ENCODE results near the gene DAPP1. TPM values are rescaled to one million over a fixed set of nuclear protein-coding genes. Genes with fewer than 3 reads are reported as not detected.

The DAPP1 gene
- total and polyA plus RNA-seq, 8 donors: 1.5 to 11.9 (median 3.2) TPM

GRCh38 chr4:99806545-99806944 lies 10.1 kb upstream of the DAPP1 start:
- no peaks in the 10 kb centered on the region for H3K4me1 ChIP-seq
- no peak for TF ChIP-seq CTCF (IDR thresholded peaks at IDR 0.05)
- intact Hi-C loops (cut with DNase I): loop anchor here in 1 of 2 donors (5.0 kb wide), 1 partner anchor 244 kb away; the partner anchor contains the start of gene TRMT10A
- no peaks in the 10 kb centered on the region for H3K9me3 ChIP-seq
- no peak for DNase-seq
- no peaks in the 10 kb centered on the region for H3K36me3 ChIP-seq
- no peak for ATAC-seq
- no peaks in the 10 kb centered on the region for H3K27me3 ChIP-seq
- no peak overlapping the region for H3K4me3 ChIP-seq
- no peak overlapping the region for H3K27ac ChIP-seq

- H3K4me1 ChIP-seq: no peaks in the 10 kb centered on the region
- no peak for TF ChIP-seq CTCF (IDR thresholded peaks at IDR 0.05)
- H3K36me3 ChIP-seq: no peaks in the 10 kb centered on the region
- peak; percentile 44 for ATAC-seq
- intact Hi-C loops (cut with DNase I): loop anchor here in 1 of 2 donors (5.0 kb wide), 1 partner anchor 245 kb away; the partner anchor contains the start of gene TRMT10A
- no peak overlapping the region for H3K27ac ChIP-seq
- no peak for DNase-seq
- H3K9me3 ChIP-seq: no peaks in the 10 kb centered on the region
- H3K27me3 ChIP-seq: no peaks in the 10 kb centered on the region
- no peak overlapping the region for H3K4me3 ChIP-seq
These were observed 9.0 kb upstream of the DAPP1 start for GRCh38 chr4:99807666-99808065.

GRCh38 chr4:99808260-99808857 lies 8.3 kb upstream of the DAPP1 start:
- Histone ChIP-seq H3K27me3 (no peaks in the 10 kb centered on the region), H3K27ac (no peak overlapping the region), H3K4me3 (no peak overlapping the region), H3K4me1 (no peaks in the 10 kb centered on the region), H3K9me3 (no peaks in the 10 kb centered on the region), H3K36me3 (no peaks in the 10 kb centered on the region)
- ATAC-seq (peak; percentile 96), DNase-seq (peak in 3 of 4 donors; percentile 25 to 87 (median 53))
- intact Hi-C loops (cut with DNase I): loop anchor here in 1 of 2 donors (5.0 kb wide), 1 partner anchor 246 kb away; the partner anchor contains the start of gene TRMT10A
- peak; percentile 66 to 69 for TF ChIP-seq CTCF (IDR thresholded peaks at IDR 0.05)

- no peak for TF ChIP-seq CTCF (IDR thresholded peaks at IDR 0.05)
- DNase-seq (no peak), ATAC-seq (no peak)
- H3K36me3 ChIP-seq: no peaks in the 10 kb centered on the region
- no peak overlapping the region for H3K4me3 ChIP-seq
- H3K9me3 ChIP-seq: no peaks in the 10 kb centered on the region
- intact Hi-C loops (cut with DNase I): loop anchor here in 1 of 2 donors (5.0 kb wide), 1 partner anchor 247 kb away; the partner anchor contains the start of gene TRMT10A
- no peaks in the 10 kb centered on the region for H3K4me1 ChIP-seq
- H3K27ac ChIP-seq: no peak overlapping the region
- no peaks in the 10 kb centered on the region for H3K27me3 ChIP-seq
These were observed 7.3 kb upstream of the DAPP1 start for GRCh38 chr4:99809326-99809725.

- DNase-seq: no peak
- H3K36me3 ChIP-seq: no peaks in the 10 kb centered on the region
- H3K27ac ChIP-seq: no peak overlapping the region
- H3K4me1 ChIP-seq: peaks cover 0 to 4% of the 10 kb centered on the region in 2 donors
- H3K9me3 ChIP-seq: no peaks in the 10 kb centered on the region
- TF ChIP-seq CTCF (IDR thresholded peaks at IDR 0.05): no peak
- no peak for ATAC-seq
- no peaks in the 10 kb centered on the region for H3K27me3 ChIP-seq
- H3K4me3 ChIP-seq: no peak overlapping the region
- intact Hi-C loops (cut with DNase I): loop anchor here in 1 of 2 donors (10.0 kb wide), 1 partner anchor 134 kb away; the partner anchor contains the start of gene DNAJB14
These were observed 6.1 kb upstream of the DAPP1 start for GRCh38 chr4:99810536-99810935.

Data from left lung (tissue), 10 donors.